Stimulated activated CD4-positive, alpha-beta T cell treated with anti-CD3 and anti-CD28 coated beads, Interleukin-12 subunit alpha, Interleukin-12 subunit beta, amount 100 ng/mL, for 4 hours (primary cell): ENCODE measurements around the gene IFI16.
"Not testable (repeated sequence)": the region's sequence is repeated elsewhere in the genome, so short reads cannot be mapped to it uniquely, and the experiment has no call there.

Experiments
- DNase-seq: peaks from one replicate; pipeline ENCODE4 v3.0.0-alpha.2; 2020

IFI16 gene

GRCh38 chr1:159008744-159009188, 941 bp upstream of the IFI16 start:
- DNase-seq: no peak

- no peak for DNase-seq
Measured at GRCh38 chr1:159009287-159009686, 420 bp upstream of the IFI16 start.

- DNase-seq: no peak
Measured at GRCh38 chr1:159010391-159010790, 684 bp downstream of the IFI16 start.

GRCh38 chr1:159011001-159011400, 1.3 kb downstream of the IFI16 start:
- DNase-seq: not testable (repeated sequence)

- no peak for DNase-seq
Measured at GRCh38 chr1:159011751-159012150, 2.0 kb downstream of the IFI16 start.

GRCh38 chr1:159012495-159012894, 2.8 kb downstream of the IFI16 start:
- no peak for DNase-seq

GRCh38 chr1:159014003-159014571, 4.4 kb downstream of the IFI16 start:
- no peak for DNase-seq

GRCh38 chr1:159014851-159015250, 5.1 kb downstream of the IFI16 start:
- DNase-seq: no peak

- DNase-seq: peak; percentile 51
Measured at GRCh38 chr1:159015440-159015909, 5.8 kb downstream of the IFI16 start.

GRCh38 chr1:159023723-159024122, 14.0 kb downstream of the IFI16 start:
- DNase-seq: no peak

GRCh38 chr1:159025043-159025442, 15.3 kb downstream of the IFI16 start:
- DNase-seq: no peak

- DNase-seq: not testable (repeated sequence)
Measured at GRCh38 chr1:159026841-159027240, 17.1 kb downstream of the IFI16 start.

GRCh38 chr1:159030311-159030710, 20.6 kb downstream of the IFI16 start:
- DNase-seq: no peak

- no peak for DNase-seq
Measured at GRCh38 chr1:159030877-159031447, 21.3 kb downstream of the IFI16 start.

- no peak for DNase-seq
Measured at GRCh38 chr1:159040206-159040605, 30.5 kb downstream of the IFI16 start.

- DNase-seq: no peak
Measured at GRCh38 chr1:159040893-159041724, 31.4 kb downstream of the IFI16 start.

- not testable (repeated sequence) for DNase-seq
Measured at GRCh38 chr1:159046486-159046885, 36.8 kb downstream of the IFI16 start.

GRCh38 chr1:159051436-159051835, 41.7 kb downstream of the IFI16 start:
- DNase-seq: no peak

GRCh38 chr1:159054427-159054826, 44.7 kb downstream of the IFI16 start:
- no peak for DNase-seq

GRCh38 chr1:159055181-159055641, 45.5 kb downstream of the IFI16 start:
- DNase-seq: no peak

- DNase-seq: no peak
Measured at GRCh38 chr1:159056069-159056698, 46.5 kb downstream of the IFI16 start.

- DNase-seq: no peak
Measured at GRCh38 chr1:159058751-159059150, 49.0 kb downstream of the IFI16 start.

GRCh38 chr1:159065106-159065505, 55.4 kb downstream of the IFI16 start:
- no peak for DNase-seq
